ENCODE results near the gene MTERF4.
"Not testable (repeated sequence)": the region's sequence is repeated elsewhere in the genome, so short reads cannot be mapped to it uniquely, and the experiment has no call there.

MTERF4 gene

DNA sequence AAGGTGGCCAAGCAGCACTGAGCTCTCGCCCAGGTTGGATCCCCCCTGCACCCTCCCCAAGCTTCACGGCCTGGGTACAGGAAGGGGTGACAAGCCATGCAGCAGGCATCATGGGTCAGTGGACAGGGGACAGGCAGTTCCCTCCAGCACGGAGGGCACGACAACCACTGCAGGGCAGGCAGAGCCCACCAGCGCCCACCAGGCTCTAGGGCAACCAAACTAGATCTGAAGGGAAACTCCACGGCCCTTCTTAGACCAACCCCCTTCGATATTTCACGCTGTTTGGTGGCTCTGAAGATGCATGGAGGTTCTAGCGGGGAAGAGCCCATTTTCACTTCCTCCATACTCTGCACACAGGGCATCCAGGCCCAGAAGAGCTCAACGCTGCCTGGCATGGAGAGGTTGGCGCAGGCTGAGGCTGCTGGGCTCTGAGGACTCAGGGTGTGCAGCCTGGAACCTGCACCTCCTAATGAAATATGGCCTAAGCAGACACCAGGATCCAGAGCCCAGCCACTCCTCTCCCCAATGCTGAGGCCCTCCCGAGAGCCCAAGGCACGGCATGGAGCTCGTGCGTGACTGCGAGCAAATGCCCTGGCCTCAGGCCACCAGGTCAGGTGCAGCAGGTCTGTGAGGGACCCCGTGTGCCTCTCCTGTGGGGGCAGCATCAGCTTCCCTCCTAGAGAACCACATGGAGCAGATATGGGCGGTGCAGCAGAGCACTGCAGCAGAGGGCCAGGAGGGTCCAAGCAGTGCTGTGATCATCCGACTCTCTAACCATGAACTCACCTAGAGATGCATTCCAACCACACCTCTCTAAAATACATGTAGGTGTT is 8.7 kb upstream of the MTERF4 start:
- peak; percentile 9 for DNase-seq (ENCODE audit: low spot score)

DNA sequence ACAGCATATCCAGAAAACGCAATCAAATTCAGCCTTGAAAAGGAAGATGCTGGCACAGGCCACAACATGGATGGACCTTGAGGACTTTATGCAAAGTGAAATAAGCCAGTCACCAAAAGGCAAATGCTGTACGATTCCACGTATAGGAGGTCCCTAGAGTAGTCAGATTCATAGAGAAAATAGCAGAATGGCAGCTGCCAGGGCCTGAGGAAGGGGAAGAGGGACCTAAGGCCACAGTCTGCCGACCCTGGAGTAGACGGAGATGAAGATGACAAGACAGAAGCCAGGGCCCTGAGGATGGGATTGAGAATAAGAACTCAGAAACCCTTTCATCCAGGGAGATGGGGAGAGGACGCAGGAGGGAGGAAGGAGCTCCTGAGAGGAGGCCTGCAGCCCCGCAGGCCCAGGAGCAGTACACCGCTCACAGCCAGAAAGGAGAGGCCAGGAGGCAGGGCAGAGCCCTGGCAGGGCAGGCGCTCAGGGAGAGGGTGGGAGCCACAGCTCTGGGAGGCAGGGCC is 8.1 kb upstream of the MTERF4 start:
- no peak for DNase-seq (ENCODE audit: low spot score)

DNA sequence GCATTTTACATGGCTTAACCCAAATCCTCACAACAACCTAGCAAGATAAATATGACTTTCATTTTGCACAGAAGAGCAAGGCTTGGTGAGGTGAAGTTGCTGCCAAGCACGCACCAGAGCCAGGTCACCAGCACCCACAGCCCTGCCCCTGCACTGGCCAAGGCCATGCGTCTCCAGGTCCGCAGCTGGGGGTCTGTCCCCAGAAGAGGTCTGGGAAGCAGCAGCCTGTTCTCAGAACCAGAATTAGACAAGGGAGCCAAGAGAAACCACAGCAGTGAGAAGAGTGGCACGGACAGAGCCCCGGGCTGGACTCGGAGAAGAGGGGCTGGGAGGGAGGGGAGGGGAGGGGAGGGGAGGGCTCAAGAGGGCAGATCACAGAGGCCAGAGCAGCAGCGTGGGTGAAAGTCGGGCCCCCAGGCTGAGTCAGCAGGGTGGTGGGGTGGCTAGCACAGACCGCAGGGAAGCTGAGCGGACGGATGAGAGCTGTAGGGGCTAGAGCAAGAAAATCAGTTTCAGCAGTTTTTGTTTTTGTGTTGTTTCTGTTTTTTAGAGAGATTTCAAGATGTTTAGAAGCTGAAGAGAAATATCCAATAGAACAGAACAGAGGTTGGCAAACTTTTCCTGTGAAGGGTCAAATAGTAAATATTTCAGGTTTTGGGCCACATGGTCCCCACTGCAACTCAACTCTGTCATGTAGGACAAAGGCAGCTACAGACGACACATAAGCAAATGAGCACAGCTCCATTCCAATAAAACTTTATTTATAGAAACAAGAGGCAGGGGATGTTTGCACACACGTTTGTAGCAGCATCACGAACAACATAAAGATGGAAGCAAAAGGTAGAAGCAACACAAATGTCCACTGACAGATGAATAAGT is 7.4 kb upstream of the MTERF4 start:
- DNase-seq (ENCODE audit: low spot score) = no peak

DNA sequence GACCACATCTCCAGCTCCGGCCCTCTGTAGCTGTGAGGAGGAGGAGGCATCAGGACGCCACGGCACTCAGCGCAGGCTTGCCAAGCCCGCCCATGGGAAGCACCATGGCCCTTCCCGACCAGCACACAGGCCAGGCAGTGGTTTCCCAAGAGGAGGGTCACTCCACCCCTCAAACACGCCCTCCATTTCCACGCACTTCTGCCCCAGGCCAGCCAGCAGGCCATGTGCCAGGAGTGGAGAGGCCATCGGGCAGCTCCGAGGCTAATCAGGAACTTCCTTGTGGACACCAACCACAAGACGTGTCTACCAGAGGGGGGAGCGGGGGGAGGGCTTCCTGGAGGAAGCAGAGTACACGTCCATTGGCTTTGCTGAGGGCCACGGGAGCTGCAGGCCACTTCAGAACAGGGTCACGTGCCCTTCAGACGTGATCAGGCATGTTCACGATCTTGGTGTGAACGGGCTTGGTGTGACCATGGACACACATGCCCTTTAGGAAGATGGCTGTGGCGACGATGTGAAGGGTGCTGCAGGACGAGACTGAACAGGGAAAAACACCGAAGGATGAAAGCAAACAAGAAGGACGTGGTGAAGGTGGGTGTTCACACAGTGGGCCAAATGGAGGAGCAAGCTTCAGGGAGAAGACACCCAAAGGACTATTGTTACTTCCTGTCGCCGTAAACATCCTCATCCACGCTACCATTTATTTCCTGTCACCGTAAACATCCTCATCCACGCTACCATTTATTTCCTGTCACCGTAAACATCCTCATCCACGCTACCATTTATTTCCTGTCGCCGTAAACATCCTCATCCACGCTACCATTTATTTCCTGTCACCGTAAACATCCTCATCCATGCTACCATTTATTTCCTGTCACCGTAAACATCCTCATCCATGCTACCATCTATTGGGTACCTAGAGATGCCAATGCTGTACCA is 6.5 kb upstream of the MTERF4 start:
- DNase-seq (ENCODE audit: low spot score) = no peak

DNA sequence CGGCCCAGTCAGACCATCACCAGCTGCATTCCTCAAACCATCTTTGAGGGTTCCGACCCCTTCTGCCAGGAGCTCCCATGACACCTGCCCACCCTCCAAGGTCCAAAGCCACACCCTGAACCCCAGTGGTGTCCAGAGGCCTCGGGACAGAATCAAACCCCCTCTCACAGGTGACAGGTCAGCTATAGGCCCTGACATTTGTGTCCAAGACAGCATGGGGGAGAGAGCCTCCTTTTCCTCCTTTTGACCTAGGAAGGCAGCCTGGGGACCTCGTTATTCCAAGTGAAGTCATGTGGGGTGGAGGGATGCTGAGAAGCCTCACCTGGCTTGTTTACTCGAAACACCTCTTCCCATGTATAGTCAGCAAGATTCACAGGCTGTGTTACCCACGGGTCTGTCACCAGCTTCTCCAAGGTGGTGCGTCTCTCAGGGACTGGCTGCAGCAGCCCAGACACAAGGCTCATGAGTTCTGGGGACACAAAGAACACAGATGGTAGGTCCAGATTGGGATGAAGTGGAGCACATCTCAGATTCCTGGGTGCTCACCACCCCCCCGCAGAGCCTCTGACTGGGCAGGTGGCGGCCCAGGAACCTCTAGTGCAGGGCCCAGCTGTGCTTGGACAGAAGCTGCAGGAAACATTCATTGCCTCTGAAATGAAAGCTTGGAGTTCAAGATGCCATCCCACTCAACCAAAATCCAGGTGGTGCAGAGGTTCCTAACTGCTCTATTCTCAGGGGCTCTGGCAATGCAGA is 5.1 kb upstream of the MTERF4 start:
- no peak for DNase-seq (ENCODE audit: low spot score)

DNA sequence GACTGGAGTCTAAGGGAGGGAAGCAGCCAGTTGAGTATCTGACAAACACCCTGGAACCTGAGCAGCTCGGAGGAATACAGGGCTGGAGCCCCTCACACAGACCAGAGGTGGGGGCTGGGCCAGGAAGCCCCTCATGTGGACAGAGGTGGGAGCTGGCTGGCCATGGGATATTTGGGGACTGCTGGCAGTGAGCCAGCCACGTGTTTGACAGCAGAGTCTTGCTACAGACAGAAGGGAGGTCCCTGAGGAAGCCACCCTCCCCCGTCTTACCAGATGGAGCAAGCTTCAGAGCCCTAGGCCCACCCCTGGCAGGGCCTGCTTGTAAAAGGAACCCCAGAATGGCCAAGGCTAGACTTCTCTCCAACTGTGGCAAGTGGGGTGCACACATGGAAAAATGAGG is 3.6 kb upstream of the MTERF4 start:
- DNase-seq (ENCODE audit: low spot score) = no peak

DNA sequence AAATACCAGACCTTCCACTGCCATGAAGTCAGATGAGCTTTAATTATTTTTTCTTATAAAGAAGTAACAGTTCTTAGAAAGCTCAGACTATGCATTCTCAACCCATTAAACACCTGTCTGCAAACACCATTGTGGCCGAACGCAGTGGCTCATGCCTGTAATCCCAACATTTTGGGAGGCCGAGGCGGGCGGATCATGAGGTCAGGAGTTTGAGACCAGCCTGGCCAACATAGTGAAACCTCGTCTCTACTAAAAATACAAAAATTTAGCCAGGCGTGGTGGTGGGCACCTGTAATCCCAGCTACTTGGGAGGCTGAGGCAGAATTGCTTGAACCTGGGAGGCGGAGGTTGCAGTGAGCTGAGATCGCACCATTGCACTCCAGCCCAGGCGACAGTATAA is 2.5 kb upstream of the MTERF4 start:
- not testable (repeated sequence) for DNase-seq (ENCODE audit: low spot score)

DNA sequence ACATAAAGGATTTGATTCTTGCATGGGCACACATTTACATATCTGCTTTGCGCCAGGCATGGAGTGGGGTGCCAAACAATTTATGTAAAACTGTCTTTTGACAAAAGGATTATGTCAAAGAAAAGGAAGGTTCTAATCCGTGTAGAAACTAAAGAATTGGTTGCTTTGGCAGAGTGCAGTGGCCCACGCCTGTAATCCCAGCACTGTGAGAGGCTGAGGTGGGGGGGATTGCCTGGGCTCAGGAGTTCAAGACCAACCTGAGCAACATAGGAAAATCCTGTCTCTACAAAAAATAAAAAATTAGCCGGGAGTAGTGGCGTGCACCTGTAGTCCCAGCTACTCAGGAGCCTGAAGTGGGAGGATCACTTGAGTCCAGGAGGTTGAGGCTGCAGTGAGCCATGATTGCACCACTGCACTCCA is 1.1 kb upstream of the MTERF4 start:
- DNase-seq (ENCODE audit: low spot score) = no peak

DNA sequence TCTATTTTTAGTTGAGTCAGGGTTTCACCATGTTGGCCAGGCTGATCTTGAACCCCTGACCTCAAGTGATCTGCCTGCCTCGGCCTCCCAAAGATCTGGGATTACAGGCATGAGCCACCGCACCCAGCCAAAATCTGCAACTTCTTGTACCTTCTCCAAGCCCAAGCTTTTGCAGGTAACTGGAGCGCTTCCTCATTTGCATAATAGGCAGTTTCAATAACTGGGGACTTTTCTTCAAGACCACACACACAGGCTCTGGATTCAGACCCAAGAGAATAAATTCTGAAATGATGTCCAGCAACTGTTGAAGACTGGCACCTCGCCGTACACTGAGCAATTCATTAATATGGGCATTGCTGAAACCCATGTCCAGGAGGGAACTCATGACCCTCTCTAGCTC is 2.8 kb downstream of the MTERF4 start:
- no peak for DNase-seq (ENCODE audit: low spot score)

DNA sequence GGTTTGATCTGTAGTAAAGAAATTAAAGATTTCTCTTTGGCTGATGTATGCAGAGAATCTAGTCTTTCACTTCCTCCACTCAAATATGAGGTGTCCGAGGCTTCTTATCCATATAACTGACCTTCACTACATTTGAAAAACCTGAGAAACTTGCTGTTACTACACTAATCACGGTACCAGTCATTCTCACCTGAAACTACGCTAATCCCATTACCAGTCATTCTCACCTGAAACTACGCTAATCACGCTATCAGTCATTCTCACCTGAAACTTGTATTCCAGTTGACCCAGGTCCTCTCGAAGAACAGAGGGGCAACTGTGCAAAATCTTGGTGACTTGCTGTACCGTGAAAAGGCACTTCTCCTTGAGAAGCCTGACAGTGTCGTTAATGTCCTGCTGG is 5.1 kb downstream of the MTERF4 start:
- no peak for DNase-seq (ENCODE audit: low spot score)

DNA sequence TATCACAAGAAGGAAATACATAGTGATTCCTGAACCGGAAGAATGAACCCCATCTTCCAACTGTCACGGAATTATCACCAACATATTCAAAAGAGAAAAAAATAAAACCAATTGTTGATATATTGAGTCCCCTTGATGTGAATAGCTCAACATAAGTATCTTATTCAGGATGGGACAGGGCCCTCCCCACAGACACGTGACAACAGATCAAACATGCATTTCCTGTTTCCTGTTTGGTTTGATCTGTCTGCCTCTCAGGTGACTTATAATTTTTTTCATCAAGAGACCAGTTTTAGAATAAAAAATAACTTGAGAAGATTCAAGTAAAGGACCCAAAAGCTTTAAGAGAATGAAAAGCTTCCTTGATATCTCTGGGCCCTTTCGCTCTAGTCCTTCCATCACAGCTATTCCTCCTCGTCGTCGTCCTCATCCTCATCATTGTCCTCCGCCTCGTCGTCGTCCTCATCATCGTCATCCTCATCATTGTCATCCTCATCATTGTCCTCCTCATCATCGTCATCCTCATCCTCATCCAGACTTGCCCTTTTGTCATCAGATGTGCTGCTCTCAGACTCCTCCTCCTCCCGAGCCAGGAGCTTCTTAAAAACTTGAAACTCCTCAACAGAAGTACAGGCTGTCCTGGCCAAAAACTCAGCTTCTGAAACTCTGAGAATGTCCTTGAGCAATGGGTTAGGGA is 6.3 kb downstream of the MTERF4 start:
- no peak for DNase-seq (ENCODE audit: low spot score)

DNA sequence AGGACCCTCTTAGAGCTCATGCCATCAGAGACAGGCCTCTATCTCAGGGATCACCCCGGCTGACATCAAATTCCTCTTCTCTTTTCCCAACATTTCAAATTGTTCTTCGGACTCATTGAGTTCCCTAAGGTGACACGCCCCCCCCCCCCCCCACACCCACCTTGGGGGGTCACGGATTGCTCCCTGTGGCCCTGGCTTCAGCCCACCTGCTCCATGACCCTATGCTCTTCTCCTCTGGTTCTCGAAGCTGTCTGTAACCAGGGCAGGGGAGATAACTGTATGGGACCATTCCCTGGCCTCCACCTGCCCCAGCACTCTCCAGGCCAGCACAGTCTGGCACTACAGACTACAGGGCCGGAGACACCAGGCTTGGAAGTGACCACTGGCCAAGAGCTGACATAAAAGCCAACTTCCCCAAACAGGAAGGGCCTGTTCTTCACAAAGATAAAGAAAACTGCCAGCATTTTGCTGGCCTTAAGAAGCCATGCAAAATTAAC is 7.1 kb downstream of the MTERF4 start:
- DNase-seq (ENCODE audit: low spot score) = no peak

DNA sequence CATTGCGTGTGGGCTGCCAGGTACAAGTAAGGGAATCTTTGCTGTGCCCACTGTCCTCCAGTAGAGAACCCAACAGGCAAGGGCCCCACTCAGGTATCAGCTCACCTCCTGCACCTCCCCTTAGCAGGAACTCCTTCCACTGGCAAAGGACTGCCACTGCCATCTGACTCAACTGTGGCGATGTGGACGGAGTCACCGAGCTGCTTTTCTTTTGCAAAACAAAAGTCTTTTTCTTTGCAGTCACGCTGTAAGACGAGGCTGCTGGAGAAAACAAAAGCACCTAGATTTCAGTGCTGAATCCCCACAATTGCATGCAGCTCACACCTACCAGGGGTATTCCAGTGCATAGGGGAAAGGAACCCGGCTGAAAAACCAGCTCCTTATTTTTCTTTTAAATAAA is 7.9 kb downstream of the MTERF4 start:
- DNase-seq (ENCODE audit: low spot score) = no peak

DNA sequence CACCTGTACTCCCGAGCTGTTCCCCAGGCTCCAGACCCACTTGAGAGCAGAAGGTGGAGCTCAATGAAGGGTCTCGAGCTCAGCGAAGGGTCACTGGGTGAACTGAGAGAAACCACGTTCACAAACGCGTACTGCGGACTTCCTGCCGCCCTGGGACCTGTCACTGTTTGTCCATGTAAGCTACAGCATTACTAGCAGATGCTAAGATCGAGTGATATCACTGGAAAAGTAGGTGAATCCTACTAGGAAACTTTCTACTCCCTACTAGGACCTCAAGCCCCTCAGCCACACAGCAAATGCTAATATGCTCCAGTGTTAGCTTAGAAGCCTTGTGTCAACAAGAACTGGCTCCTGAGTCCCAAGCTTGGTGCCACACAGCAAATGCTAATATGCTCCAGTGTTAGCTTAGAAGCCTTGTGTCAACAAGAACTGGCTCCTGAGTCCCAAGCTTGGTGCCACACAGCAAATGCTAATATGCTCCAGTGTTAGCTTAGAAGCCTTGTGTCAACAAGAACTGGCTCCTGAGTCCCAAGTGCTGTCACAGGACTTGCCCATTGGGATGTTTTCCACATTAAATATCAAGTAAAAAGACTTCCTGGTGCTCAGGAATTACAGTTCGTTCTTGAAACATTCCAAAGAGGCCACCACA is 8.8 kb downstream of the MTERF4 start:
- not testable (repeated sequence) for DNase-seq (ENCODE audit: low spot score)

DNA sequence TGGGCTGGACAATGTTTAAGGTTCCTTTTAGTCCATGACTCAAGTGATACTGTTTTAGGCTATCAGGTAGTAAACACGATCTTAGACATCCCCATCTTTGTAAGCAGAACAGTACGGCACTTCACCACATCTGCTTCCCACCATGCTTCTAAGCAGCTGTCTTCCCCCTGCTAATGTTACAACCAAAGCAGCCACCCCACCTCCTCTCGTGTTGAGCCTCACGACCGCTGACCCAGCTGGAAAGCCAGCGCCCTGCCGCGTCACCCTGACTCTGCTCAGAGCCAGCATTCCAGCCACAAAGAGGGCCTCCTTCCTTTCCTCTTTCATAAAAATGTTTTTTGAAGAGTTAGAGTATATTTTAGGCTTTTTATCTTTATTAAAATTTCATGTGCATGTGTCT is 9.4 kb downstream of the MTERF4 start:
- DNase-seq (ENCODE audit: low spot score) = no peak

DNA sequence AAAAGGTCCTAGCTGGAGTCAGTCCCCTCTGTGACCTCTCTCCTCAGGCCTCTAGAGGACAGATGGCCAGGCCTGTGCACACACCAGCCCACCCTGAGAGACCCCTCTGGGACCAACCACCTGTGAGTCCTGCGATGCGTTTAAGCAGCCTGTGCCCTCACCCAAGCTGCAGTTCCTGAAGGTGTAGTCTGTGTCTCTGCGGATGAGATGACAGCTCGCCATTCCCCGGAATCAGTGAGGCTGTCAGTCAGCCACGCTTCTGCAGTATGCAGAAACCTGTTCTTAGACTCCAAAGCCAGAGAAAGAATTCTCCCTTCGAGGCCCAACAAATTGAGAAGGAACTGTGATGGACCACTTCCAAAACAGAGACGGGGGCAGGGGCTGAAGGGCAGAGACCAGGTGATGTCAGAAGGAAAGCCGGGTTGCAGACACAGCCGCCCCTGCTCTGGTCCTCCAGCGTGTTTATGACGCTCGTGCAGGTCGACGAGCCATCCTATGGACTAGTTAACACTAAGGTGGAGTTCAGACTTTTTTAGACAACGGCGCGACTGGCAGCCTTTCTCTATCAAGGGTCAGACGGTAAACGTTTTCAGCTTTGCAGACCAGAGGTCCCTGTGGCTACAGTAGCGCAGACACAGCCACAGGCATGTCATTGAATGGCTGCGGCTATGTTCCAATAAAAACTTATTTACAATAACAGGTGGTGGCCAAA is 10.2 kb downstream of the MTERF4 start:
- DNase-seq (ENCODE audit: low spot score) = no peak

DNA sequence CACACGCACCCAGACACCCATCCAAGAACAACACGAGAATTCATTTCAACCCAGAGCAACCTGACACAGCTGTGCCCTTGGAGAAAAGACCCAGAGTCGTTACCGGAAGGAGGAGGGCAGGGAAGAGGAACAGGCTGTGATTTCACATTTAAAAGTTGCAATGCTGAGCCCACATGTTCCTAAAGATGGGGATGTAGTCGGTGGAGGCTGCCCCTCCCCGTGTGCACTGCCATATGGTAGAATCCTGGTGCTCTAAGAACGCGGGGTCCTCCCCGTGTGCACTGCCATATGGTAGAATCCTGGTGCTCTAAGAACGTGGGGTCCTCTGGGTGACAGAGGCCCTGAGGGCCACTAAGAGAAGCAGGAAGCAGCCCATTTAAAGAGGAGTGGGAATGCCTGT is 10.9 kb downstream of the MTERF4 start:
- no peak for DNase-seq (ENCODE audit: low spot score)

DNA sequence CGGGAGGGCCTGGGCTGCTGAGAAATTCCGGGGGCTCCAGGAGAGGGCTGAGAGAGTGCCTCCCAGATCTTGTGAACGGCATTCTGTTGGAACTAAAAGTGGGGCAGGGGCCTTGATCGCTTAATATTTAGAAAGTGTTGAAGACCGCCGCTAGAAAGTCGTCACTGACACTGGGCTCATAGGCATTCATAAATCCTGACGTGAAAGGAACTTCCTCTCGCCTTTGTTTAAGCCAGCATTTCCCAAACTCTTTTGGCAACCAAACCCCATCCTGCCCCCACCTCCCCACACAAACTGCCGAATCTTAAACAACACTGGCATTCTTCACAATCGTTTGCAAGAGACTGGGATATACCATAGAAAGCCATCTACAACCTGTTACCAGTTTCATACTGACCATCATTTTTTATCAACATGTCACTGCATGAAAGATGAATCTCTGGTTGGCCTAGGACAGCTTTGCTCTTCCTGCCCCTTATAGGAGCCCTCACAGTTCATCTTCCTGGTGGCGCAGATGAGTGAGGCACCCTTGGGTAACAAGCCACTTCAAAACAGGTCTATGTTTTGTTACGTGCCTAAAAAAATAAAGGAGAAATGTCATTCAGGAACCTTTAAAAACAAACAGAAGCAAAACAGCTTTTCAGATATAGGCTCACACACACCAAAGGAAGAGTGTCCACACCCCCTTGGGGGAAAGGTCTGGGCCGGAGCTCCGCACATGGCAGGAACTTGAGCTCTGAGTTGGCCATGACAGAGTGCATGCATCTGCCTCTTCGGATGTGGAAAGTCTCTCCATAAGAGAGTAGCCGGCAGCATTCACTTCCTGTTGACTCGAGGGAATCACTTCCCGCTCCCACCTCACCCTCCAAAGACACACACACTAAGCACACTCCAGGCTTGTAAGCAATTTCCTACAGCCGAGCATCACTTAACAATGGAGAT is 13.0 kb downstream of the MTERF4 start:
- DNase-seq (ENCODE audit: low spot score) = no peak
